Measurements from ENCODE around the gene EPB41. TPM values are rescaled to one million over a fixed set of nuclear protein-coding genes. Genes with fewer than 3 reads are reported as not detected.

EPB41 gene
- total and polyA plus RNA-seq, 9 of the 15 experiments (the other 6 are each of a cell fraction or from before 2014, with no cell fraction given), result 3.7 to 213 (median 141) TPM

GRCh38 chr1:28886731-28887418, 27.5 kb upstream of the EPB41 start (continued):
- peak; percentile 50 for TF ChIP-seq KDM5B (IDR thresholded peaks at IDR 0.05; ENCODE audit: insufficient replicate concordance, low read depth, low read length)
- TF ChIP-seq ZFP30 (CRISPR knock-in tag; IDR thresholded peaks at IDR 0.05; ENCODE audit: borderline replicate concordance), result no peak
- no peak for TF ChIP-seq ETS2 (tag; IDR thresholded peaks at IDR 0.05; ENCODE audit: borderline replicate concordance, poor library complexity, severe bottlenecking)
- TF ChIP-seq BMI1 (IDR thresholded peaks at IDR 0.05; ENCODE audit: low read length), result no peak
- no peak for TF ChIP-seq ARID3A (IDR thresholded peaks at IDR 0.05; ENCODE audit: borderline replicate concordance, low read depth, low read length)
- TF ChIP-seq FOXK2 (conservative IDR thresholded peaks at IDR 0.05 in 1 of 2, IDR thresholded peaks at IDR 0.05 in 1 of 2; ENCODE audit: low read depth in 2 of 2), result 0 out of 4 replicates have a peak, but pooled peaks of 1 of the 2 experiments have one; percentile 43
- TF ChIP-seq ZHX1 (conservative IDR thresholded peaks at IDR 0.05; ENCODE audit: low read length), result no peak
- peak in 1 of 2 experiments; percentile 9; a peak in 1 of 3 replicates for TF ChIP-seq CBX3 (IDR thresholded peaks at IDR 0.05; ENCODE audit: borderline replicate concordance in 1 of 2, low read length in 2 of 2)
- TF ChIP-seq, protein P1, sequence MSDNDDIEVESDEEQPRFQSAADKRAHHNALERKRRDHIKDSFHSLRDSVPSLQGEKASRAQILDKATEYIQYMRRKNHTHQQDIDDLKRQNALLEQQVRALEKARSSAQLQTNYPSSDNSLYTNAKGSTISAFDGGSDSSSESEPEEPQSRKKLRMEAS (CRISPR knock-in tag; IDR thresholded peaks at IDR 0.05), result peak; percentile 78; the same call in 1 of the 2 replicates
- no peak for TF ChIP-seq ZNF431 (CRISPR knock-in tag; IDR thresholded peaks at IDR 0.05)
- peak; percentile 49 for TF ChIP-seq E2F8 (IDR thresholded peaks at IDR 0.05; ENCODE audit: low read depth, partially characterized antibody)
- TF ChIP-seq SETDB1 (IDR thresholded peaks at IDR 0.05; ENCODE audit: low read length), result no peak
- TF ChIP-seq HDGF (IDR thresholded peaks at IDR 0.05), result no peak
- TF ChIP-seq, protein P2, sequence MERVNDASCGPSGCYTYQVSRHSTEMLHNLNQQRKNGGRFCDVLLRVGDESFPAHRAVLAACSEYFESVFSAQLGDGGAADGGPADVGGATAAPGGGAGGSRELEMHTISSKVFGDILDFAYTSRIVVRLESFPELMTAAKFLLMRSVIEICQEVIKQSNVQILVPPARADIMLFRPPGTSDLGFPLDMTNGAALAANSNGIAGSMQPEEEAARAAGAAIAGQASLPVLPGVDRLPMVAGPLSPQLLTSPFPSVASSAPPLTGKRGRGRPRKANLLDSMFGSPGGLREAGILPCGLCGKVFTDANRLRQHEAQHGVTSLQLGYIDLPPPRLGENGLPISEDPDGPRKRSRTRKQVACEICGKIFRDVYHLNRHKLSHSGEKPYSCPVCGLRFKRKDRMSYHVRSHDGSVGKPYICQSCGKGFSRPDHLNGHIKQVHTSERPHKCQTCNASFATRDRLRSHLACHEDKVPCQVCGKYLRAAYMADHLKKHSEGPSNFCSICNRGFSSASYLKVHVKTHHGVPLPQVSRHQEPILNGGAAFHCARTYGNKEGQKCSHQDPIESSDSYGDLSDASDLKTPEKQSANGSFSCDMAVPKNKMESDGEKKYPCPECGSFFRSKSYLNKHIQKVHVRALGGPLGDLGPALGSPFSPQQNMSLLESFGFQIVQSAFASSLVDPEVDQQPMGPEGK (CRISPR knock-in tag; IDR thresholded peaks at IDR 0.05; ENCODE audit: borderline replicate concordance), result no peak
- TF ChIP-seq CHD4 (IDR thresholded peaks at IDR 0.05; ENCODE audit: insufficient read depth, insufficient replicate concordance, low read depth, low read length, poor library complexity, severe bottlenecking), result no peak
- peak; percentile 48; the same call in 1 of the 2 replicates for TF ChIP-seq ATF1 (CRISPR knock-in tag; IDR thresholded peaks at IDR 0.05)
- TF ChIP-seq ATF1 (tag; IDR thresholded peaks at IDR 0.05), result peak; percentile 99
